Endothelial cell (in vitro differentiated cells): ENCODE results near the gene TAS1R2. TPM values are rescaled to one million over a fixed set of nuclear protein-coding genes. Genes with fewer than 3 reads are reported as not detected.
"Not testable (repeated sequence)": the region's sequence is repeated elsewhere in the genome, so short reads cannot be mapped to it uniquely, and the experiment has no call there.

Experiments
- DNase-seq: peaks from one replicate; pipeline ENCODE4 v3.0.0; 2021; ENCODE audit warnings: low spot score
- H3K27ac Mint-ChIP-seq: one replicate; pipeline ENCODE4 v1.8.0; 2021; ENCODE audit warnings: mixed read lengths, inconsistent platforms; ENCODE audit not compliant: unreplicated experiment
- H3K27me3 Mint-ChIP-seq: one replicate; pipeline ENCODE4 v1.8.0; 2021; ENCODE audit warnings: mild to moderate bottlenecking, moderate library complexity, mixed read lengths, inconsistent platforms; ENCODE audit not compliant: unreplicated experiment
- H3K36me3 Mint-ChIP-seq: one replicate; pipeline ENCODE4 v1.8.0; 2021; ENCODE audit warnings: mild to moderate bottlenecking, low read depth, mixed read lengths, inconsistent platforms; ENCODE audit not compliant: unreplicated experiment
- H3K4me1 Mint-ChIP-seq: one replicate; pipeline ENCODE4 v1.8.0; 2021; ENCODE audit warnings: mild to moderate bottlenecking, mixed read lengths, inconsistent platforms; ENCODE audit not compliant: unreplicated experiment
- H3K4me3 Mint-ChIP-seq: one replicate; pipeline ENCODE4 v1.8.0; 2021; ENCODE audit warnings: mild to moderate bottlenecking, mixed read lengths, inconsistent platforms; ENCODE audit not compliant: unreplicated experiment
- H3K9me3 Mint-ChIP-seq: one replicate; pipeline ENCODE4 v1.8.0; 2021; ENCODE audit warnings: mixed read lengths, inconsistent platforms; ENCODE audit not compliant: unreplicated experiment
- total RNA-seq: library from RNA; stranded (reverse); fragmentation: NEBNext Ultra II Directional; extraction: Animal tissue kit (Norgen Biotek cat#: 25700); gene quantifications from one replicate; pipeline ENCODE4 v1.2.1, GENCODE V29; 2021; ENCODE audit not compliant: unreplicated experiment
- TF ChIP-seq, protein P1 (sequence below): fragments of 200-600 bp; sonication (generic); IDR thresholded peaks from one replicate; pipeline ENCODE4 v1.5.0; 2021; ENCODE audit warnings: antibody characterized with exemption; ENCODE audit not compliant: unreplicated experiment

Gene TAS1R2
- total RNA-seq, 1 donor from 2014 or later, result not detected

DNA sequence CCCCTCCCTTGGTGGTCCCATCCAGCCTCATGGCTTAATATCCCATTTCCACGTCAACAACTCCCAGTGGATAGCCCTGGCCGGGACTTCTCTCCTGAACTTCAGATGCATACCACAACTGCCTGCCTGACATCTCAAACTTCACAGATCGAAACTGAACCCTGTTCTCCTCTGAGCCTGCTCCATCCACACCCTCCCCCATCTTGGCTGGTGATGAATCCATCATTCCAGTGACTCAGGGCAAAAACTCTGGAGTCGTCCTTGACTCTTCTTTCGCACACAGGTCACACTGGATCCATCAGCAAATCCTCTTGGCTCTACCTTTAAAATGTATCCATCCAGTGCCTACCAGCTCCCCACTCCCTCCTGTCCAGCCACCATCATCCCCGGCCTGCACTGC is 3.9 kb downstream of the TAS1R2 start:
- H3K36me3 Mint-ChIP-seq, result no peaks in the 10 kb centered on the region
- no peaks in the 10 kb centered on the region for H3K9me3 Mint-ChIP-seq
- TF ChIP-seq, protein P1, sequence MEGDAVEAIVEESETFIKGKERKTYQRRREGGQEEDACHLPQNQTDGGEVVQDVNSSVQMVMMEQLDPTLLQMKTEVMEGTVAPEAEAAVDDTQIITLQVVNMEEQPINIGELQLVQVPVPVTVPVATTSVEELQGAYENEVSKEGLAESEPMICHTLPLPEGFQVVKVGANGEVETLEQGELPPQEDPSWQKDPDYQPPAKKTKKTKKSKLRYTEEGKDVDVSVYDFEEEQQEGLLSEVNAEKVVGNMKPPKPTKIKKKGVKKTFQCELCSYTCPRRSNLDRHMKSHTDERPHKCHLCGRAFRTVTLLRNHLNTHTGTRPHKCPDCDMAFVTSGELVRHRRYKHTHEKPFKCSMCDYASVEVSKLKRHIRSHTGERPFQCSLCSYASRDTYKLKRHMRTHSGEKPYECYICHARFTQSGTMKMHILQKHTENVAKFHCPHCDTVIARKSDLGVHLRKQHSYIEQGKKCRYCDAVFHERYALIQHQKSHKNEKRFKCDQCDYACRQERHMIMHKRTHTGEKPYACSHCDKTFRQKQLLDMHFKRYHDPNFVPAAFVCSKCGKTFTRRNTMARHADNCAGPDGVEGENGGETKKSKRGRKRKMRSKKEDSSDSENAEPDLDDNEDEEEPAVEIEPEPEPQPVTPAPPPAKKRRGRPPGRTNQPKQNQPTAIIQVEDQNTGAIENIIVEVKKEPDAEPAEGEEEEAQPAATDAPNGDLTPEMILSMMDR, result no peak
- H3K27ac Mint-ChIP-seq, result no peak overlapping the region
- no peak for DNase-seq
- peaks cover 2% of the 10 kb centered on the region for H3K27me3 Mint-ChIP-seq
- no peak overlapping the region for H3K4me3 Mint-ChIP-seq
- no peaks in the 10 kb centered on the region for H3K4me1 Mint-ChIP-seq

DNA sequence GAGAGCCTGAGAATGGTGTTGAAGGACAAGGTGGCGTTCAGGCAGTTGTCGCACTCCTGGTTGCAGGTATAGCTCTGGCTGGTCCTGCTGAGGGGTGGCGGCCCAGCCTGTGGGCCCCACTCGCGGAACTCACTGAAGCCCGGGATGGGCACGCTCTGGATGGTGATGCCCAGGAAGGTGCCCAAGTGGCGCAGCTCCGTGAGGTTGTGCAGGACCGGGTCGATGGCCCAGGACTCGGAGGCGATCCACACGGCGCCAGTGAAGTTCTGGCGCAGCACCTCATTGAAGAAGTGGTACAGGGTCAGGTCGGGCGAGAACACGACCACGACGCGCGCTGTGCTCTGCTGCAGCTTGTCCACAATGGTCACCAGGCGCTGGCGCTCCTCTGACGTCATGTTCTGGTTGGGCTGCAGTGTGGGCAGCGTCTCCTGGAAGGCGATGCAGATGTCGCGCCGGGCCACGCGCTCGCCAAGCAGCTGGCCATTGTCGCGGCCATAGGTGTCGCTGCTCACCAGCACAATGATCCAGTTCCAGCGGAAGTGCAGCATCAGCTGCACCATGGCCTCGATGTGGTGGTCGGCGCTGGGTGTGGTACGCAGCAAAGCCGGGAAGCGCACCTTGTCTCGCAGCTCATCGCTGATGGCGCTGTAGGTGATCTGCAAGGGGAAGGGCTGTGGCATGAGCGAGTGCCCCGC is 5.0 kb downstream of the TAS1R2 start:
- Mint-ChIP-seq H3K27ac (no peak overlapping the region), H3K4me3 (no peak overlapping the region), H3K27me3 (peaks cover 2% of the 10 kb centered on the region), H3K36me3 (no peaks in the 10 kb centered on the region), H3K9me3 (no peaks in the 10 kb centered on the region), H3K4me1 (no peaks in the 10 kb centered on the region)
- TF ChIP-seq, protein P1, result no peak
- DNase-seq, result no peak

DNA sequence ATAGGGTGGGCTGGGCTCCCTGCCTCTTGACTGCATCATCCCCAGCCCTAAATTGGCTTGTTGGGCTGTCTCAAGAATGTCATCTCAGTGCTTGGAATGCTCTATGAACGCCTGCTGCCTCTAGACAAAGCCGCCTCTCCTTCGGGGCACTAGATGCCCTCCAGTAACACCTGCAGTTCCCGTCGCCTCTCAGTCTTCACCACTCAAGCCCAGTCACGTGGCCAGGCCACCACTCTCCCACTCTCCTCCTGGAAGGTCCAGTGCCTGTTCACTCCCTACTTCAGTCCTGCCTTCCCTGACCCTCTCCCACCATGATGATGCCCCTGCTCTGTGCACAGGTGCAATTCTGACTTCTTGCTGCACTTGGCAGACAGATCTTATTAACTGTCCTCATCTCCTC is 7.0 kb downstream of the TAS1R2 start:
- no peak for DNase-seq
- Mint-ChIP-seq H3K27me3 (peaks cover 4% of the 10 kb centered on the region), H3K9me3 (no peaks in the 10 kb centered on the region), H3K27ac (no peak overlapping the region), H3K4me1 (no peaks in the 10 kb centered on the region), H3K36me3 (no peaks in the 10 kb centered on the region), H3K4me3 (no peak overlapping the region)
- TF ChIP-seq, protein P1, result no peak

DNA sequence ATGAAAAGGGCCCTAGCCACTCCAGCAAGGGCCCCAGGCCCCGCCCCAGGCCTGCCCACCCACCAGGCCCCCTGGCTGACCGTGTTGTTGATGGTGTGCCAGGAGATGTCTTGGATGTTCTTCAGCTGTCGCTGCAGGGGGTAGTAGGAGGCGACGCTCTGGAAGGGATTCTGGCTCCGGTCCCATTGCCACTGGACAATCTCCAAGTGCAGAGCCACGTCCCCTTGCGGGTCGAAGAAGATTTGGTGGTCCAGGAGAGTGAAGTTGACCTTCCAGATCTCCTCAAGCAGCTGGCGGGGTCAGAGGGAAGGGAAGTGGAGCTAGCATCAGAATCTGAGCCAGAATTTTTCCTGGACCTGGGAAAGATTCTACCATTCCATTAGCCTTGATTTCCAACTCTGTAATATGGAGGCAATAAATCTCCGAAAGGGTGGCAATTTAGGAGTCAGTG is 10.2 kb downstream of the TAS1R2 start:
- Mint-ChIP-seq H3K9me3 (no peaks in the 10 kb centered on the region), H3K4me1 (no peaks in the 10 kb centered on the region), H3K4me3 (no peak overlapping the region), H3K36me3 (no peaks in the 10 kb centered on the region), H3K27me3 (peaks cover 7% of the 10 kb centered on the region), H3K27ac (no peak overlapping the region)
- TF ChIP-seq, protein P1, result no peak
- DNase-seq, result no peak

DNA sequence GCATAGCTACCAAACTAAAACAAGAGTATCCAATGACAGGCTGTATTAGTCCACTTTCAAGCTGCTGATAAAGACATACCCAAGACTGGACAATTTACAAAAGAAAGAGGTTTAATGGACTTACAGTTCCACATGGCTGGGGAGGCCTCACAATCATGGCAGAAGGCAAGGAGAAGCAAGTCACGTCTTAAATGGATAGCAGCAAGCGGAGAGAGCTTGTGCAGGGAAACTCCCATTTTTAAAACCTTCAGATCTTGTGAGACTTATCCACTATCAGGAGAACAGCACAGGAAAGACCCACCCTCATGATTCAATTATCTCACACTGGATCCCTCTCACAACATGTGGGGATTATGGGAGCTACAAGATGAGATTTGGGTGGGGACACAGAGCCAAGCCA is 11.7 kb downstream of the TAS1R2 start:
- not testable (repeated sequence) for H3K4me1 Mint-ChIP-seq, H3K36me3 Mint-ChIP-seq, H3K27ac Mint-ChIP-seq, H3K4me3 Mint-ChIP-seq, H3K27me3 Mint-ChIP-seq, DNase-seq, H3K9me3 Mint-ChIP-seq
